Putamen (tissue), 1 donor: Measurements from ENCODE around the gene PSAP.

Experiments
- DNase-seq: peaks from one replicate; pipeline ENCODE4 v3.0.0-alpha.2; 2016; ENCODE audit warnings: low spot score

The PSAP gene

DNA sequence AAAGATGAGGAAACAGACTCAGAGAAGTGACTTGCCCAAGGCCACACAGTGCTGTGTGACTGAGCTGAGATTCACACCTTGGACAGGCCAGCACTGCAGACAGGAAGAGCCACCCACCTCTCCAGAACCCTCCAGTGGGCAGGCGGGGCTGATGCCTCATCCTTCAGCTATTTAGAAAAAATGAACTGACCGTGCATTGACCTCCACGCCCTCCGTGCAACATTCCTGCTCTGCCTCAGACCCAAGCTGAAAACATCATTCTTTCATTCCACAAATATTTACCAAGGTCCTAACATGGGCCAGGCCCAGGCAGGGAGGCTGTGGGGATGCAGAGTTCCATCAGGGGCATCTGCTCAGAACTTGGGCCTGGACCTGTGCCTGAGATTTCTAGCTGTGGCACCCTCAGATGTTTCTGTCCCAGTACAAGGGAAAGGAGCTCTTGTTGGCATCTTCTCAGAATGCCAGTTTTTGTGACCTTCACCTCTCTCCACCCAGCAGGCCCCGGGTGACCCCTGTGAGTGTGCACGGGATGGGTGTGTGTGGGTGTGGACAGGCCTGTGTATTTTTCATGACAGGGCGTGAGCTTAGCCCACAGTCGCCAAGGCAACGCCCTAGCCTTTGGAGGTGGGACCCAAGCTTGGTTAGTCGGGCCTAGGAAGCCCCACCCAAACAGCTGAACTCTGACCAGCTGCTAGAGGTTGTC, 84.2 kb downstream of the PSAP start:
- DNase-seq, result no peak
